ENCODE measurements around the gene PNPLA2. TPM values are rescaled to one million over a fixed set of nuclear protein-coding genes. Genes with fewer than 3 reads are reported as not detected.

Gene PNPLA2
- 16.7 and 39.5 TPM in 2 replicates for total RNA-seq

GRCh38 chr11:818396-819128, at the start of gene PNPLA2:
Gene PNPLA2 (plus strand): TSS chr11:818914. CDS start chr11:819719, 805 bp downstream.

GRCh38 chr11:777288-778255, 41.1 kb upstream of the PNPLA2 start, which contains the start of gene GATD1:
Gene GATD1 (minus strand): TSS chr11:777487. CDS start chr11:777462, 25 bp downstream.

GRCh38 chr11:789943-790342, 28.8 kb upstream of the PNPLA2 start, which contains the start of gene CEND1:
Gene CEND1 (minus strand): TSS chr11:790090. CDS start chr11:788576, 1,514 bp downstream.

GRCh38 chr11:798093-798713, 20.5 kb upstream of the PNPLA2 start, which contains the start of gene SLC25A22:
Gene SLC25A22 (minus strand): TSS chr11:798281. CDS start chr11:795006, 3,275 bp downstream.

GRCh38 chr11:809287-810039, 9.3 kb upstream of the PNPLA2 start, which contains the start of gene RPLP2:
Gene RPLP2 (plus strand): TSS chr11:809967. CDS start chr11:810235, 268 bp downstream.

GRCh38 chr11:827897-828192, 9.1 kb downstream of the PNPLA2 start, which contains the start of gene CRACR2B:
Gene CRACR2B (plus strand): TSS chr11:827919. CDS start chr11:828608, 689 bp downstream.

GRCh38 chr11:832529-833113, 13.9 kb downstream of the PNPLA2 start, which contains the start of gene CD151:
Gene CD151 (plus strand): TSS chr11:832952. CDS start chr11:836070, 3,118 bp downstream.

GRCh38 chr11:842370-843002, 23.8 kb downstream of the PNPLA2 start, which contains the start of the genes POLR2L and TSPAN4:
Gene POLR2L (minus strand): TSS chr11:842529. CDS start chr11:842508, 21 bp downstream.
Gene TSPAN4 (plus strand): TSS chr11:842852. CDS start chr11:850305, 7,453 bp downstream.

Other genes with a start within 250 kb of the PNPLA2 start
- 17.1 and 30.9 TPM in 2 replicates for gene PHRF1, start 242.4 kb upstream of the PNPLA2 start, total RNA-seq
- gene IRF7, start 203.0 kb upstream of the PNPLA2 start, total RNA-seq: 13.3 and 28.1 TPM in 2 replicates
- 0.26 TPM in 1 of 2 replicates, not detected in the other for gene CDHR5, start 194.0 kb upstream of the PNPLA2 start, total RNA-seq
- gene SCT, start 191.7 kb upstream of the PNPLA2 start, total RNA-seq: not detected in 2 replicates
- gene DRD4, start 181.6 kb upstream of the PNPLA2 start, total RNA-seq: not detected in 2 replicates
- gene DEAF1, start 123.7 kb upstream of the PNPLA2 start, total RNA-seq: 21.5 and 33.3 TPM in 2 replicates
- 12.5 and 63.3 TPM in 2 replicates for gene TMEM80, start 123.1 kb upstream of the PNPLA2 start, total RNA-seq
- gene EPS8L2, start 112.7 kb upstream of the PNPLA2 start, total RNA-seq: 17.9 and 20.8 TPM in 2 replicates
- gene TALDO1, start 71.5 kb upstream of the PNPLA2 start, total RNA-seq: 172 and 222 TPM in 2 replicates
- 15.1 and 24.4 TPM in 2 replicates for gene GATD1, start 41.4 kb upstream of the PNPLA2 start, total RNA-seq
- 2.2 and 3.8 TPM in 2 replicates for gene CEND1, start 28.8 kb upstream of the PNPLA2 start, total RNA-seq
- 9.7 and 14.5 TPM in 2 replicates for gene SLC25A22, start 20.6 kb upstream of the PNPLA2 start, total RNA-seq
- gene PIDD1, start 13.7 kb upstream of the PNPLA2 start, total RNA-seq: 13.7 and 27.5 TPM in 2 replicates
- gene RPLP2, start 8.9 kb upstream of the PNPLA2 start, total RNA-seq: 326 and 769 TPM in 2 replicates
- gene CRACR2B, start 9.0 kb downstream of the PNPLA2 start, total RNA-seq: 1.2 and 1.8 TPM in 2 replicates
- 224 and 544 TPM in 2 replicates for gene CD151, start 14.0 kb downstream of the PNPLA2 start, total RNA-seq
- gene POLR2L, start 23.6 kb downstream of the PNPLA2 start, total RNA-seq: 72.8 and 124 TPM in 2 replicates
- 170 and 176 TPM in 2 replicates for gene TSPAN4, start 23.9 kb downstream of the PNPLA2 start, total RNA-seq
- 131 and 209 TPM in 2 replicates for gene CHID1, start 91.9 kb downstream of the PNPLA2 start, total RNA-seq
- gene AP2A2, start 107.0 kb downstream of the PNPLA2 start, total RNA-seq: 40.6 and 42.7 TPM in 2 replicates
- gene MUC6, start 217.8 kb downstream of the PNPLA2 start, total RNA-seq: not detected in 2 replicates

All from epithelial cell of alveolus of lung (primary cell).